BJ (cell line): Measurements from ENCODE around the gene KRT2. TPM values are rescaled to one million over a fixed set of nuclear protein-coding genes. Genes with fewer than 3 reads are reported as not detected.

Experiments
- CTCF ChIA-PET: fragments of 350-600 bp; formaldehyde crosslinking; extraction: SDS; loops from one replicate; lab custom pipeline; 2021; ENCODE audit warnings: antibody characterized with exemption, inconsistent platforms; lab: Yijun Ruan, JAX
- POLR2A ChIA-PET: fragments of 300-600 bp; sonication (Branson Sonifier 250); formaldehyde crosslinking; extraction: SDS; loops from one replicate; lab custom pipeline; 2021; ENCODE audit warnings: antibody characterized with exemption; lab: Charles Lee
- DNase-seq: peaks from one replicate; pipeline ENCODE4 v3.0.0-alpha.2; 2011; ENCODE audit warnings: low read depth
- H3K27me3 ChIP-seq: 2 replicates; pipeline ENCODE4 v1.6.0; 2011; ENCODE audit warnings: low read length; ENCODE audit not compliant: control insufficient read depth, insufficient read depth
- H3K36me3 ChIP-seq: 2 replicates; pipeline ENCODE4 v1.5.1; 2011; ENCODE audit warnings: low read length; ENCODE audit not compliant: control insufficient read depth, insufficient read depth
- H3K4me3 ChIP-seq: 2 replicates; pipeline ENCODE4 v1.5.1; 2011; ENCODE audit warnings: low read depth, mild to moderate bottlenecking, control low read depth, low read length
- polyA plus RNA-seq: library from polyadenylated mRNA; depleted of rRNA; stranded (reverse); fragments of >200 nt; gene quantifications from 2 replicates; pipeline ENCODE4 v1.2.3, GENCODE V29; 2011
- TF ChIP-seq, protein P1 (sequence below): IDR thresholded peaks from 2 replicates; pipeline ENCODE4 v1.5.1; 2011; ENCODE audit warnings: low read depth, mild to moderate bottlenecking, control low read depth, inconsistent platforms, low read length, moderate library complexity; ENCODE audit not compliant: insufficient read depth

The KRT2 gene
- polyA plus RNA-seq, 1 experiment = not detected

- Histone ChIP-seq H3K27me3 (peaks cover 3% of the 10 kb centered on the region; the same call in 1 of the 2 replicates), H3K36me3 (no peaks in the 10 kb centered on the region), H3K4me3 (no peak overlapping the region)
- DNase-seq = no peak
- CTCF ChIA-PET = no interaction called here
- TF ChIP-seq, protein P1, sequence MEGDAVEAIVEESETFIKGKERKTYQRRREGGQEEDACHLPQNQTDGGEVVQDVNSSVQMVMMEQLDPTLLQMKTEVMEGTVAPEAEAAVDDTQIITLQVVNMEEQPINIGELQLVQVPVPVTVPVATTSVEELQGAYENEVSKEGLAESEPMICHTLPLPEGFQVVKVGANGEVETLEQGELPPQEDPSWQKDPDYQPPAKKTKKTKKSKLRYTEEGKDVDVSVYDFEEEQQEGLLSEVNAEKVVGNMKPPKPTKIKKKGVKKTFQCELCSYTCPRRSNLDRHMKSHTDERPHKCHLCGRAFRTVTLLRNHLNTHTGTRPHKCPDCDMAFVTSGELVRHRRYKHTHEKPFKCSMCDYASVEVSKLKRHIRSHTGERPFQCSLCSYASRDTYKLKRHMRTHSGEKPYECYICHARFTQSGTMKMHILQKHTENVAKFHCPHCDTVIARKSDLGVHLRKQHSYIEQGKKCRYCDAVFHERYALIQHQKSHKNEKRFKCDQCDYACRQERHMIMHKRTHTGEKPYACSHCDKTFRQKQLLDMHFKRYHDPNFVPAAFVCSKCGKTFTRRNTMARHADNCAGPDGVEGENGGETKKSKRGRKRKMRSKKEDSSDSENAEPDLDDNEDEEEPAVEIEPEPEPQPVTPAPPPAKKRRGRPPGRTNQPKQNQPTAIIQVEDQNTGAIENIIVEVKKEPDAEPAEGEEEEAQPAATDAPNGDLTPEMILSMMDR = no peak
- POLR2A ChIA-PET = no interaction called here
Measured at GRCh38 chr12:52697058-52697582, 45.1 kb upstream of the KRT2 start.

DNA sequence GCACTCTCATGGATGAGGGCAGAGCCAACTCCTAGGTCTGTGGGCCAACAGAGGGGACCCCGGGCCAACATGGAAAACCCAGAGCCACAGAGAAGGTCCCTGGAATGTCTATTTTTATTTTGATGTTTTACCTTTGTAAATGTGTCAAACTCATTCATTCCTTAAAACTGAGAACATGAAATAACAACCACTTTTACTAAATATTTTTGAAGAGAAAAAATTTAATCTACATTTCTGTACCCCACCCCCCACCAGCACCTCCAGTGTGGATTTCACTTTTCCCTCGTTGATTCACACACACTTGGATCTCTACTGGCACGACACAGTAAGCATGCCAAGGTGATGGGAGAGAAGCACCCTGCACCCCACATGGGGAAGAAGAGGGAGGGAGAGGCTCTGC lies 44.6 kb upstream of the KRT2 start:
- ChIA-PET POLR2A (no interaction called here), CTCF (no interaction called here)
- TF ChIP-seq, protein P1 = no peak
- Histone ChIP-seq H3K27me3 (peaks cover 7% of the 10 kb centered on the region), H3K36me3 (no peaks in the 10 kb centered on the region), H3K4me3 (no peak overlapping the region)
- no peak for DNase-seq

GRCh38 chr12:52695039-52695438 lies 43.0 kb upstream of the KRT2 start:
- Histone ChIP-seq H3K4me3 (no peak overlapping the region), H3K27me3 (peaks cover 19% of the 10 kb centered on the region), H3K36me3 (no peaks in the 10 kb centered on the region)
- no peak for DNase-seq
- TF ChIP-seq, protein P1 = no peak
- CTCF ChIA-PET = no interaction called here
- POLR2A ChIA-PET = no interaction called here

GRCh38 chr12:52694151-52694550 lies 42.1 kb upstream of the KRT2 start:
- CTCF ChIA-PET = no interaction called here
- H3K27me3 ChIP-seq = peaks cover 21% of the 10 kb centered on the region
- H3K4me3 ChIP-seq = no peak overlapping the region
- POLR2A ChIA-PET = no interaction called here
- no peak for DNase-seq
- TF ChIP-seq, protein P1 = no peak
- no peaks in the 10 kb centered on the region for H3K36me3 ChIP-seq

- no peak overlapping the region for H3K4me3 ChIP-seq
- TF ChIP-seq, protein P1 = no peak
- ChIA-PET POLR2A (no interaction called here), CTCF (no interaction called here)
- H3K36me3 ChIP-seq = no peaks in the 10 kb centered on the region
- H3K27me3 ChIP-seq = peaks cover 21% of the 10 kb centered on the region
- no peak for DNase-seq
Measured at GRCh38 chr12:52693261-52693660, 41.2 kb upstream of the KRT2 start.
